HG02759 (cell line): ENCODE results near the gene CEPT1.
A peak's percentile ranks its signal among the peaks of the same experiment; 100 is the strongest.
"Not testable (repeated sequence)": the region's sequence is repeated elsewhere in the genome, so short reads cannot be mapped to it uniquely, and the experiment has no call there.

ENCODE experiments used
- ATAC-seq: cut with Tn5 transposase; IDR thresholded peaks from one replicate; pipeline ENCODE4 v1.9.1; 2021; ENCODE audit warnings: mild to moderate bottlenecking, moderate library complexity; ENCODE audit not compliant: unreplicated experiment

The CEPT1 gene

GRCh38 chr1:111208921-111209320, 68.9 kb downstream of the CEPT1 start:
- no peak for ATAC-seq

GRCh38 chr1:111209622-111210021, 69.6 kb downstream of the CEPT1 start:
- no peak for ATAC-seq

- ATAC-seq = no peak
These were observed 71.9 kb downstream of the CEPT1 start for GRCh38 chr1:111211921-111212320.

GRCh38 chr1:111212634-111213335, 72.8 kb downstream of the CEPT1 start:
- ATAC-seq = no peak

- no peak for ATAC-seq
These were observed 73.4 kb downstream of the CEPT1 start for GRCh38 chr1:111213412-111213811.

GRCh38 chr1:111214074-111214801, 74.2 kb downstream of the CEPT1 start:
- ATAC-seq = no peak

- no peak for ATAC-seq
These were observed 74.9 kb downstream of the CEPT1 start for GRCh38 chr1:111214884-111215283.

GRCh38 chr1:111215285-111215684, 75.3 kb downstream of the CEPT1 start:
- not testable (repeated sequence) for ATAC-seq

GRCh38 chr1:111216751-111217150, 76.7 kb downstream of the CEPT1 start:
- ATAC-seq = no peak

- ATAC-seq = no peak
These were observed 77.3 kb downstream of the CEPT1 start for GRCh38 chr1:111217183-111217910.

- ATAC-seq = no peak
These were observed 78.9 kb downstream of the CEPT1 start for GRCh38 chr1:111218701-111219556.

- ATAC-seq = peak; percentile 42
These were observed 79.7 kb downstream of the CEPT1 start for GRCh38 chr1:111219557-111220286.

- ATAC-seq = no peak
These were observed 80.4 kb downstream of the CEPT1 start for GRCh38 chr1:111220302-111220890.

- ATAC-seq = no peak
These were observed 81.2 kb downstream of the CEPT1 start for GRCh38 chr1:111221276-111221632.

- ATAC-seq = peak; percentile 68
These were observed 81.7 kb downstream of the CEPT1 start for GRCh38 chr1:111221633-111222291.

GRCh38 chr1:111222308-111223125, 82.5 kb downstream of the CEPT1 start:
- ATAC-seq = peak; percentile 24

- no peak for ATAC-seq
These were observed 83.2 kb downstream of the CEPT1 start for GRCh38 chr1:111223126-111223685.

- no peak for ATAC-seq
These were observed 85.1 kb downstream of the CEPT1 start for GRCh38 chr1:111225091-111225490.
